ENCODE results near the gene AGPAT3.

AGPAT3 gene

GRCh38 chr21:43988016-43988415 is 123.0 kb downstream of the AGPAT3 start:
- in situ Hi-C loops (cut with MboI; ENCODE audit: low sequenced_read_pairs): no loop called here

GRCh38 chr21:43988506-43989230 is 123.6 kb downstream of the AGPAT3 start:
- in situ Hi-C loops (cut with MboI; ENCODE audit: low sequenced_read_pairs): no loop called here

- in situ Hi-C loops (cut with MboI; ENCODE audit: low sequenced_read_pairs): no loop called here
Measured at GRCh38 chr21:43989401-43989800, 124.4 kb downstream of the AGPAT3 start.

GRCh38 chr21:43991447-43991991 is 126.5 kb downstream of the AGPAT3 start:
- in situ Hi-C loops (cut with MboI; ENCODE audit: low sequenced_read_pairs): no loop called here

GRCh38 chr21:43992121-43992520 is 127.1 kb downstream of the AGPAT3 start:
- in situ Hi-C loops (cut with MboI; ENCODE audit: low sequenced_read_pairs): no loop called here

GRCh38 chr21:43993420-43993934 is 128.5 kb downstream of the AGPAT3 start:
- in situ Hi-C loops (cut with MboI; ENCODE audit: low sequenced_read_pairs): no loop called here

GRCh38 chr21:43994085-43994484 is 129.1 kb downstream of the AGPAT3 start:
- in situ Hi-C loops (cut with MboI; ENCODE audit: low sequenced_read_pairs): no loop called here

- in situ Hi-C loops (cut with MboI; ENCODE audit: low sequenced_read_pairs): no loop called here
Measured at GRCh38 chr21:43994646-43995045, 129.6 kb downstream of the AGPAT3 start.

- in situ Hi-C loops (cut with MboI; ENCODE audit: low sequenced_read_pairs): no loop called here
Measured at GRCh38 chr21:43995521-43996105, 130.6 kb downstream of the AGPAT3 start.

- in situ Hi-C loops (cut with MboI; ENCODE audit: low sequenced_read_pairs): no loop called here
Measured at GRCh38 chr21:43997766-43998742, 133.0 kb downstream of the AGPAT3 start.

- in situ Hi-C loops (cut with MboI; ENCODE audit: low sequenced_read_pairs): no loop called here
Measured at GRCh38 chr21:44000360-44000759, 135.3 kb downstream of the AGPAT3 start.

GRCh38 chr21:44002511-44002910 is 137.5 kb downstream of the AGPAT3 start:
- in situ Hi-C loops (cut with MboI; ENCODE audit: low sequenced_read_pairs): no loop called here

GRCh38 chr21:44003307-44003966 is 138.4 kb downstream of the AGPAT3 start:
- in situ Hi-C loops (cut with MboI; ENCODE audit: low sequenced_read_pairs): no loop called here

GRCh38 chr21:44005071-44005470 is 140.0 kb downstream of the AGPAT3 start:
- in situ Hi-C loops (cut with MboI; ENCODE audit: low sequenced_read_pairs): no loop called here

GRCh38 chr21:44005593-44005992 is 140.6 kb downstream of the AGPAT3 start:
- in situ Hi-C loops (cut with MboI; ENCODE audit: low sequenced_read_pairs): no loop called here

GRCh38 chr21:44006017-44006619 is 141.1 kb downstream of the AGPAT3 start:
- in situ Hi-C loops (cut with MboI; ENCODE audit: low sequenced_read_pairs): no loop called here

- in situ Hi-C loops (cut with MboI; ENCODE audit: low sequenced_read_pairs): no loop called here
Measured at GRCh38 chr21:44006656-44007055, 141.6 kb downstream of the AGPAT3 start.

GRCh38 chr21:44010429-44010828 is 145.4 kb downstream of the AGPAT3 start:
- in situ Hi-C loops (cut with MboI; ENCODE audit: low sequenced_read_pairs): no loop called here

GRCh38 chr21:44011123-44011522 is 146.1 kb downstream of the AGPAT3 start:
- in situ Hi-C loops (cut with MboI; ENCODE audit: low sequenced_read_pairs): no loop called here
